Thymus (tissue), 11 donors: ENCODE results near the gene UBXN2A. TPM values are rescaled to one million over a fixed set of nuclear protein-coding genes. Genes with fewer than 3 reads are reported as not detected.
"Not testable (repeated sequence)": the region's sequence is repeated elsewhere in the genome, so short reads cannot be mapped to it uniquely, and the experiment has no call there.

Source experiments
- DNase-seq, 9 donors: peaks; one replicate each; pipeline ENCODE4 v3.0.0-alpha.2; 2013; ENCODE audit warnings: low spot score in 9 of 9, low read depth in 6 of 9, missing footprints in 1 of 9
- H3K27ac ChIP-seq, 2 donors: one replicate each; pipeline ENCODE4 v1.5.1; 2013; ENCODE audit warnings: control low read depth in 1 of 2, low read depth in 1 of 2, low read length in 1 of 2, mild to moderate bottlenecking in 1 of 2, moderate library complexity in 1 of 2
- H3K27me3 ChIP-seq, 2 donors: one replicate each; pipeline ENCODE4 v1.5.1; 2013; ENCODE audit warnings: low read length in 1 of 2; ENCODE audit not compliant: control insufficient read depth in 2 of 2, insufficient read depth in 1 of 2
- H3K36me3 ChIP-seq, 2 donors: one replicate each; pipeline ENCODE4 v1.5.1; 2013; ENCODE audit warnings: low read length in 1 of 2, mild to moderate bottlenecking in 1 of 2, moderate library complexity in 1 of 2; ENCODE audit not compliant: control insufficient read depth in 2 of 2, insufficient read depth in 2 of 2
- H3K4me1 ChIP-seq, 2 donors: one replicate each; pipeline ENCODE4 v1.5.1; 2013; ENCODE audit warnings: low read length in 2 of 2; ENCODE audit not compliant: control insufficient read depth in 2 of 2, insufficient read depth in 2 of 2
- H3K4me3 ChIP-seq, 2 donors: one replicate each; pipeline ENCODE4 v1.5.1; 2013; ENCODE audit warnings: low read length in 2 of 2, control low read depth in 1 of 2, mild to moderate bottlenecking in 1 of 2
- H3K9me3 ChIP-seq, 2 donors: one replicate each; pipeline ENCODE4 v1.5.1; 2013; ENCODE audit warnings: low read length in 1 of 2, mild to moderate bottlenecking in 1 of 2; ENCODE audit not compliant: control insufficient read depth in 2 of 2, insufficient read depth in 1 of 2
- WGBS: extraction: QIAGEN DNeasy Blood & Tissue Kit; methylation state at CpG from one replicate; pipeline ENCODE4 v1.1.7; 2013; 5-methylcytosine and 5-hydroxymethylcytosine counted together
- polyA plus RNA-seq: library from polyadenylated mRNA; stranded (reverse); fragments of 200-250 nt; gene quantifications from one replicate; pipeline ENCODE4 v1.2.3, GENCODE V29; 2013
- total RNA-seq: library from RNA; stranded (reverse); fragments of 120-200 nt; gene quantifications from one replicate; pipeline ENCODE4 v1.2.4, GENCODE V29; 2013
- donor health status: healthy.

The UBXN2A gene
- total and polyA plus RNA-seq, 2 donors, result 10.9 to 11.0 TPM

GRCh38 chr2:23926750-23927571 is 13.3 kb upstream of the UBXN2A start, which contains the start of gene ATAD2B:
TSS of gene ATAD2B (minus strand) at chr2:23927123. CDS start at chr2:23926770, 353 bp downstream.
- Histone ChIP-seq H3K9me3 (no peaks in the 10 kb centered on the region), H3K27ac (peak within 1 kb of the TSS; percentile 97 to 98), H3K36me3 (peaks cover 0 to 4% of the 10 kb centered on the region in 2 donors), H3K4me3 (peak within 1 kb of the TSS; percentile 87 to 99), H3K27me3 (no peaks in the 10 kb centered on the region), H3K4me1 (peaks cover 10 to 11% of the 10 kb centered on the region in 2 donors)
- under 1% methylated on average over 88 of the region's 88 CpGs for WGBS
- peak; percentile 86 to 98 (median 96) for DNase-seq

- Histone ChIP-seq H3K36me3 (peaks cover 0 to 4% of the 10 kb centered on the region in 2 donors), H3K4me1 (peaks cover under 1 to 3% of the 10 kb centered on the region in 2 donors), H3K4me3 (no peak overlapping the region), H3K9me3 (no peaks in the 10 kb centered on the region), H3K27me3 (peaks cover 0 to 2% of the 10 kb centered on the region in 2 donors), H3K27ac (no peak overlapping the region)
- 98% methylated on average over 1 of the region's 1 CpG for WGBS
- no peak for DNase-seq
Observed at GRCh38 chr2:23934259-23934658, 6.0 kb upstream of the UBXN2A start.

- Histone ChIP-seq H3K27me3 (peaks cover 0 to 8% of the 10 kb centered on the region in 2 donors), H3K4me3 (peak overlapping the region; percentile 77 to 96), H3K4me1 (peaks cover 2 to 7% of the 10 kb centered on the region in 2 donors), H3K9me3 (no peaks in the 10 kb centered on the region), H3K36me3 (no peaks in the 10 kb centered on the region), H3K27ac (peak overlapping the region in 1 of 2 donors; percentile 90)
- DNase-seq, result peak in 4 of 9 donors; percentile 28 to 65 (median 42)
- 2% methylated on average over 46 of the region's 46 CpGs for WGBS
Observed at GRCh38 chr2:23940718-23941620, 706 bp downstream of the UBXN2A start.

GRCh38 chr2:23941644-23942043 is 1.4 kb downstream of the UBXN2A start:
- no peaks in the 10 kb centered on the region for H3K36me3 ChIP-seq
- no peak overlapping the region for H3K27ac ChIP-seq
- H3K9me3 ChIP-seq, result no peaks in the 10 kb centered on the region
- H3K4me1 ChIP-seq, result peaks cover 2 to 7% of the 10 kb centered on the region in 2 donors
- WGBS, result 97% methylated on average over 8 of the region's 8 CpGs
- peaks cover 0 to 8% of the 10 kb centered on the region in 2 donors for H3K27me3 ChIP-seq
- no peak for DNase-seq
- no peak overlapping the region for H3K4me3 ChIP-seq

GRCh38 chr2:23943666-23944065 is 3.4 kb downstream of the UBXN2A start:
- no peaks in the 10 kb centered on the region for H3K36me3 ChIP-seq
- H3K4me1 ChIP-seq, result peaks cover 2 to 7% of the 10 kb centered on the region in 2 donors
- no peaks in the 10 kb centered on the region for H3K9me3 ChIP-seq
- H3K4me3 ChIP-seq, result no peak overlapping the region
- peaks cover 0 to 8% of the 10 kb centered on the region in 2 donors for H3K27me3 ChIP-seq
- no peak overlapping the region for H3K27ac ChIP-seq
- DNase-seq, result no peak
- 99% methylated on average over 11 of the region's 11 CpGs for WGBS

GRCh38 chr2:23944527-23944926 is 4.3 kb downstream of the UBXN2A start:
- Histone ChIP-seq H3K27ac (no peak overlapping the region), H3K27me3 (peaks cover 0 to 4% of the 10 kb centered on the region in 2 donors), H3K4me1 (peaks cover 0 to 2% of the 10 kb centered on the region in 2 donors), H3K9me3 (no peaks in the 10 kb centered on the region), H3K36me3 (no peaks in the 10 kb centered on the region), H3K4me3 (no peak overlapping the region)
- no peak for DNase-seq
- 100% methylated on average over 1 of the region's 1 CpG for WGBS

- Histone ChIP-seq H3K9me3 (no peaks in the 10 kb centered on the region), H3K27ac (no peak overlapping the region), H3K36me3 (no peaks in the 10 kb centered on the region), H3K27me3 (no peaks in the 10 kb centered on the region), H3K4me1 (no peaks in the 10 kb centered on the region), H3K4me3 (no peak overlapping the region)
- no peak for DNase-seq
Observed at GRCh38 chr2:23944976-23945375, 4.7 kb downstream of the UBXN2A start.

- H3K27me3 ChIP-seq, result no peaks in the 10 kb centered on the region
- no peaks in the 10 kb centered on the region for H3K36me3 ChIP-seq
- no peaks in the 10 kb centered on the region for H3K9me3 ChIP-seq
- no peak overlapping the region for H3K4me3 ChIP-seq
- H3K4me1 ChIP-seq, result no peaks in the 10 kb centered on the region
- no peak for DNase-seq
- 96% methylated on average over 2 of the region's 2 CpGs for WGBS
- no peak overlapping the region for H3K27ac ChIP-seq
Observed at GRCh38 chr2:23947350-23947749, 7.1 kb downstream of the UBXN2A start.

- not testable (repeated sequence) for H3K4me3 ChIP-seq, H3K4me1 ChIP-seq, DNase-seq, H3K9me3 ChIP-seq, H3K36me3 ChIP-seq, H3K27ac ChIP-seq, H3K27me3 ChIP-seq
- WGBS, result over 99% methylated on average over 3 of the region's 3 CpGs
Observed at GRCh38 chr2:23952558-23952957, 12.3 kb downstream of the UBXN2A start.
